Head of caudate nucleus (tissue), 42 donors: ENCODE results near the gene NDE1.
"Not testable (repeated sequence)": the region's sequence is repeated elsewhere in the genome, so short reads cannot be mapped to it uniquely, and the experiment has no call there.

ENCODE experiments used
- DNase-seq, 42 donors: peaks; one replicate each; pipeline versions ENCODE4 v3.0.0 to v3.0.0-alpha.2; 2020 to 2021; ENCODE audit warnings: mixed read lengths in 7 of 42
- intact Hi-C: fragments of 100-400 bp; cut with DNase I; formaldehyde crosslinking; loops from one replicate; pipeline ENCODE4 v1.15.0; 2022

NDE1 gene

DNA sequence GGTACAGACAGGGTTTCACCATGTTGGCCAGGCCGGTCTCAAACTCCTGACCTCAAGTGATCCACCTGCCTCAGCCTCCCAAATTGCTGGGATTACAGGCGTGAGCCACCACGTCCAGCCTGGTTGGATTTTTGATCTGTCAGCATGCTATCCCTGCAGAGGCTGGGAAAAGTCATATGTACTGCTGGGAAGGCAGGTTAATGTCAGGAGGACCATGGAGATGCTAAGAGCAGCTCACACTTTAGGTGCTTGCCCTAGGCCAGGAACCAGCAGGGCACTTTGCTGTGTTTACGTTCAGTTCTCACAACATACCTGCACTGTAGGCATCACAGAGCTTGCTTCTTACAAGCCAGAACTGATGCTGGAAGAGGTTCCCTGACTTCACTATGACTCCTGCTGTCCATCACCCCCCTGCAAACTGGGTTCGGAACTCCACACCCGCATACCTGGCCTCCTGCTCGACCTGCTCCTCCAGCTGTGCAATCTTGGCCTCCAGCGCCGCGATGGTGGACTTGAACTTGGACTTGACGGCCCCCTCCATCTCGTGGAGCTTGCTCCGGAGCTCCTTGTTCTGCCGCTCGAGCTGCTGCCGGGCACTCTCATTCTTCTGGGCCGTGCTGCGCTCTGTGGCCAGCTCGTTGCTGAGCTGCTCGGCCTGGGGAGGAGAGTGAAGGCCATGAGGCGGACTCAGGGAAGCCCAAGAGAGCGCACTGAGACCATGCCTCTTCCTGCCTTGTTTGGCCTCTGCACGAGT, 66.8 kb downstream of the NDE1 start:
- intact Hi-C loops = no loop called here
- DNase-seq = no peak

- intact Hi-C loops = no loop called here
Measured at GRCh38 chr16:15721018-15721417, 71.0 kb downstream of the NDE1 start.

GRCh38 chr16:15723808-15724207, 73.8 kb downstream of the NDE1 start:
- intact Hi-C loops = no loop called here

More at GRCh38 chr16:15721018-15721417, 71.0 kb downstream of the NDE1 start:
- DNase-seq = no peak

DNA sequence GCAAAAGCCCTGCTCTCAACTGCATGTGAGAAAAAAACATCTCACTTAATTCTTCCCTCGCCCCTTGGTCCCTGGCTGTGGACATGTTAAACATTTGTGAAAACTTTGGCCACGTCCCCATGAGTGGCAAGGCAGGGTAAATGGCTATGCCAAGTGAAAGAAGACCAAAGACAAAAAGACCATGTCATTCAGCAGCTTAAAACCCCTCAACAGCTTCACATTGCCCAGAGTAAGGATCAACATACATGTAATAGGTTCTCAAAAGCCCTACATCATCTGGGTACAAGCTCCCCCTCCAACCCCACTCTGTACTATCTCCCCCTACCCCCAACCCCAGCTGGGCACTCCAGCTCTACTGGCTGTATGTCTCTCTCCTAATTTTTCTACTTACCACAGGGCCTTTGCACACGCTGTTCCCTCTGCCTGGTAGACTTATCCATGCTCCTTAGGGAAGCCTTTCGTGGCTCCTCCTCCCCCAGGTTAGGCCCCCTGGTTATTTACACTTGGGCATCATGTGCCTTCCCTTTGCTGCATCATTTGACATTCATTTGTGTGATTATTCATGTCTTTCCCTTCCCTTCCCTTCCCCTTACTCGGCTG, 75.7 kb downstream of the NDE1 start:
- DNase-seq = no peak
- intact Hi-C loops = no loop called here

More at GRCh38 chr16:15723808-15724207, 73.8 kb downstream of the NDE1 start:
- DNase-seq = no peak

- intact Hi-C loops = no loop called here
- DNase-seq = no peak
Measured at GRCh38 chr16:15726715-15727114, 76.7 kb downstream of the NDE1 start.

- intact Hi-C loops, DNase-seq: not testable (repeated sequence)
Measured at GRCh38 chr16:15727697-15728096, 77.7 kb downstream of the NDE1 start.

DNA sequence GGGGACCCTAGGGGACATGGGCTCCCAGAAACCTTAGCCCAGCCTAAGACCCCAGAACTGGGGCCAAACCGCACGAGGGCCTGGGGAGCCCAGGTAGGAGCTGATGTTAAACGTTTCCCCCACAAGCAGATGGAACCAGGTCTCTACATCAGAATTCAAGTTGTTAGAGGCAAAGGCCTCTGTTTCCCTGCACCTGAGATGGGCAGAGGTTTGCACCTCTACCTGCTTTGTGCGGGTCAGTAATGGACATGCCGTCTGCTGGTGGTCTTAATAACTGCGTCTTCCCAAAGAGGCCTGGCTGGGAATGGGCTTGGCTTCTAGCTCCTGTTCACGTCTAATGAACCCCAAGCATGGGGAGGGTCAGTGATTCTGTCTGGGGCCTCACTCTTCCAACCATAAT, 79.1 kb downstream of the NDE1 start:
- no peak for DNase-seq
- intact Hi-C loops = no loop called here

DNA sequence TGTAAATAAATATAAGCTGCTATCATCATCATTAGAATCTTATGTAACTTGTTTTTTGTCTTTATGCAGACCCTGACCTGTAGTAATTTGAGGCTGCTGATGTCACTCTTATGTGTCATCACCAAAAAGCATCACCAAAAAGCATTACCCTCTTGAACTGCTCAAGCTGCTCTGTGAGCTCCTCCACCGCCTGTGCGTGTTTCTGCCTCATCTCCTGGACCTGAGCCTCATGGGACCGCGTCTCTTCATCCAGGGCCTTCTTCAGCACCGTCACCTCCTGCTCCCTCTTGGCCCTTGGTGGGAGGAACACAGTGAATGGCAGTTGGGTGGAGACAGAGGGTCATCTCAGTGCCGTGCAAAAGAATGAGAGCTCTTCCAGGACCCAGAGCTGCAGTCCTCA, 82.4 kb downstream of the NDE1 start:
- intact Hi-C loops = no loop called here
- no peak for DNase-seq

- DNase-seq = no peak
- intact Hi-C loops = no loop called here
Measured at GRCh38 chr16:15735610-15736009, 85.6 kb downstream of the NDE1 start.

DNA sequence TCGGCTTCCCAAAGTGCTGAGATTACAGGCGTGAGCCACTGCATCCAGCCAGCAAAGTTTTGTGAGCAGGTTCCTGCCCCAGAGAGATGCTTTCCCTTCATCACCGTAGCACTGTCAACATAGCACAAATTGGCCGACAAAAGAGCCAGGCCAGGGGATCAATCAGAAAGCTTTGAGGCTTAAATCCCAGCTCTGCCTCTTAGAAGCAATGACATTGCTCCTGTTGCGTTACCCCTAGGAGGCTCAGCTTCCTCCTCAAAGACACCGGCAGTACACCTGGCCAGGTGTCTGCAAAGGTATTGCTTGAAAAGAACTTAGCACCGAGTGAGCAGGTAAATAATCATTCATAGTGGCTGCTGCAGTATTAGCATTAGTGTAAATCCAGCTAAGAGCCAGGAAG, 86.5 kb downstream of the NDE1 start:
- intact Hi-C loops = no loop called here
- no peak for DNase-seq

- DNase-seq = no peak
- intact Hi-C loops = no loop called here
Measured at GRCh38 chr16:15737140-15737644, 87.1 kb downstream of the NDE1 start.

- DNase-seq = no peak
- intact Hi-C loops = no loop called here
Measured at GRCh38 chr16:15739464-15739863, 89.4 kb downstream of the NDE1 start.

DNA sequence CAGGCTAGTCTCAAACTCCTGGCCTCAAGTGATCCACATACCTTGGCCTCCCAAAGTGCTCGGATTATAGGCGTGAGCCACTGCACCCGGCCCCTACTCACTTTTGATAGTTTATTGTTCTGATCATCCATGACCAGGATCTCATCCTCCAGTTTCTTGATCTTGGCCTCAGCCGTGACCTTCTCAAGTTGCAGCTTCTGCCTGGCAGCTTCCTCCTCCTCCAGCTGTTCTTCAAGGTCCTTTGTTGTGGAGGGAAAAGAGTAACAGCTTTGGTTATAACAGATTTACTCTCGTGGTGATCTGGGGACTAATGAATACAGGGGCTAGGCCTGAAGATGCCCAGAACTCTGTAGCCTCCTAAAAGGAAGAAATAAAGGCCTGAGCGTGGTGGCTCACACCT, 89.9 kb downstream of the NDE1 start:
- no peak for DNase-seq
- intact Hi-C loops = no loop called here

- DNase-seq = no peak
- intact Hi-C loops = no loop called here
Measured at GRCh38 chr16:15741207-15741871, 91.3 kb downstream of the NDE1 start.

DNA sequence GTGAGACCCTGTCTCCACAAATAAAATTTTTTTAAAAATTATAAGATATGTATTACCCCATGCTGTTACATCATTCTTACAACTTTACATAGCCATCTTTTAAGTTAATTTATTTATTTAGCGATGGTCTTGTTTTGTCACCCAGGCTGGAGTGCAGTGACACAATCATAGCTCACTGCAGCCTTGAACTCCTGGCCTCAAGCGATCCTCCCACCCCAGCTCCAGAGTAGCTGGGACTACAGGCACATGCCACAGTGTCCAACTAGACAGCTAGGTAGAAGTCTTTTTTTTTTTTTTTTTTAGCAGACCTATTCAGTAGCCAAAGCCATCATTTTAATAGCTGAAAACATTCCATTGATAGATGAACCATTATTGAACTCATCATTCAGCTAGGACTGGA, 92.7 kb downstream of the NDE1 start:
- intact Hi-C loops = no loop called here
- DNase-seq = no peak

GRCh38 chr16:15743657-15744056, 93.6 kb downstream of the NDE1 start:
- no peak for DNase-seq
- intact Hi-C loops = no loop called here

- intact Hi-C loops = no loop called here
- DNase-seq = no peak
Measured at GRCh38 chr16:15746332-15746731, 96.3 kb downstream of the NDE1 start.

- intact Hi-C loops = no loop called here
- no peak for DNase-seq
Measured at GRCh38 chr16:15747937-15748336, 97.9 kb downstream of the NDE1 start.

DNA sequence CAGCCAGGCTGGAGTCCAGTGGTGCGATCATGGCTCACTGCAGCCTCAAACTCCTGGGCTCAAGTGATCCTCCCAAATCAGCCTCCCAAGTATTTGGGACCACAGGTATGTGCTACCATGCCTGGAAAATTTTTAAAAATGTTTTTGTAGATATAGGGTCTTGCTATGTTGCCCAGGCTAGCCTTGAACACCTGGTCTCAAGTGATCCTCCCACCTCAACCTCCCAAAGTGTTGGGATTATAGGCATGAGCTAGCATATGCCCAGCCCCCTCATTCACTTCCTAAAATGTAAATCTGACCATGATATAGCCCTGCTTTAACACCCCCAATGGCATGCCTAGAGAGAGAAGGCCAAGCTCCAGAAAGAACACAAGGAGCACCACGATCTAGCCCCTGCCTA, 98.6 kb downstream of the NDE1 start:
- intact Hi-C loops = no loop called here
- no peak for DNase-seq

DNA sequence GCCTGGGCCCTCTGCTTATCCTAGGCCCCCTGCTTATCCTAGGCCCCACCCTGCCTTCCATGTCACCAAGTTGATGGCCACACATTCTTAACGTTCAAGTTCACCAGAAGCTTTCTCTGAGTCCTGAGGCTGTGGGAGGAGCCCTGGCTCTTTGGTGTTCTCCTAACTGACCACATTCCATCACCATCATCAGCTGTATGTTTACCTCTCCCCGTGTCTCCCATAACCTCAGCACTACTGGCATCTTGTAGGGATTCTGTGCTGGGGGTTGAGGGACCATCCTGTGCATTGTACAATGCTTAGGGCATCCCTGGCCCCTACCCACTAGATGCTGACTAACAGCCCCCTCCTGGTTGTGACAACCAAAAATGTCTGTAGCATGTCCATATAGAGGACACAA, 99.3 kb downstream of the NDE1 start:
- intact Hi-C loops = no loop called here
- no peak for DNase-seq
